SK-N-SH (cell line): ENCODE measurements around the gene C20orf204. TPM values are rescaled to one million over a fixed set of nuclear protein-coding genes. Genes with fewer than 3 reads are reported as not detected.
"Not testable (repeated sequence)": the region's sequence is repeated elsewhere in the genome, so short reads cannot be mapped to it uniquely, and the experiment has no call there.

ENCODE experiments used
- CTCF ChIA-PET: fragments of 300-600, 350-600 bp; formaldehyde crosslinking; extraction: SDS; loops from one replicate; lab custom pipeline; 2021; lab: Yijun Ruan, JAX
- POLR2A ChIA-PET: fragments of 350-600 bp; sonication (Branson Sonifier 250); formaldehyde crosslinking; extraction: SDS; loops from one replicate; lab custom pipeline; 2020; ENCODE audit warnings: antibody characterized with exemption, inconsistent platforms; lab: Yijun Ruan, JAX
- DNase-seq: peaks from one replicate; pipeline ENCODE4 v3.0.0; 2012
- H2AFZ ChIP-seq: fragments of 200-600 bp; sonication (generic); 2 replicates; pipeline ENCODE4 v1.8.1; 2016; ENCODE audit warnings: antibody characterized with exemption, mild to moderate bottlenecking, low read depth
- H3F3A ChIP-seq: fragments of 200-600 bp; sonication (generic); replicated peaks from 2 replicates; pipeline ENCODE3; 2016; ENCODE audit warnings: antibody characterized with exemption, mild to moderate bottlenecking; ENCODE audit not compliant: insufficient read depth
- H3K27ac ChIP-seq, 2 experiments: fragments of 200-500 bp in 1 of 2; fragments of 200-600 bp in 1 of 2; sonication (Bioruptor generic) in 1 of 2; sonication (generic), shearing (Covaris generic) in 1 of 2; 2 replicates each; pipeline versions ENCODE4 v1.5.1 to v1.6.1; 2014 to 2016; ENCODE audit warnings: low read depth in 2 of 2, inconsistent platforms in 1 of 2, low read length in 1 of 2, mild to moderate bottlenecking in 1 of 2, mixed read lengths in 1 of 2
- H3K27me3 ChIP-seq: fragments of 200-600 bp; sonication (generic), shearing (Covaris generic); 2 replicates; pipeline ENCODE4 v1.6.1; 2016; ENCODE audit warnings: mixed run types; ENCODE audit not compliant: insufficient read depth
- H3K36me3 ChIP-seq, 2 experiments: fragments of 200-500 bp in 1 of 2; fragments of 200-600 bp in 1 of 2; sonication (Bioruptor generic) in 1 of 2; sonication (generic) in 1 of 2; replicated peaks in 1 of 2; 2 replicates each; pipeline versions ENCODE3 to v1.5.1; 2014 to 2016; ENCODE audit warnings: low read length in 1 of 2, mild to moderate bottlenecking in 1 of 2; ENCODE audit not compliant: insufficient read depth in 2 of 2, control insufficient read depth in 1 of 2
- H3K4me1 ChIP-seq, 2 experiments: fragments of 200-500 bp in 1 of 2; fragments of 200-600 bp in 1 of 2; sonication (Bioruptor generic) in 1 of 2; sonication (generic), shearing (Covaris generic) in 1 of 2; 2 replicates each; pipeline versions ENCODE4 v1.5.1 to v1.6.1; 2014 to 2016; ENCODE audit warnings: low read depth in 1 of 2, low read length in 1 of 2, mixed run types in 1 of 2; ENCODE audit not compliant: insufficient read depth in 2 of 2, control insufficient read depth in 1 of 2
- H3K4me2 ChIP-seq: fragments of 200-600 bp; sonication (generic), shearing (Covaris generic); 2 replicates; pipeline ENCODE4 v1.6.1; 2017; ENCODE audit warnings: mixed run types
- H3K4me3 ChIP-seq, 2 experiments: fragments of 200-500 bp in 1 of 2; fragments of 200-600 bp in 1 of 2; sonication (Bioruptor generic) in 1 of 2; sonication (generic), shearing (Covaris generic) in 1 of 2; 2 replicates each; pipeline versions ENCODE4 v1.5.1 to v1.8.1; 2014 to 2016; ENCODE audit warnings: low read depth in 2 of 2, inconsistent platforms in 1 of 2, low read length in 1 of 2, mild to moderate bottlenecking in 1 of 2, mixed read lengths in 1 of 2, moderate library complexity in 1 of 2
- H3K79me2 ChIP-seq: fragments of 200-600 bp; sonication (generic); 2 replicates; pipeline ENCODE4 v1.8.1; 2017; ENCODE audit warnings: mild to moderate bottlenecking; ENCODE audit not compliant: insufficient read depth
- H3K9ac ChIP-seq: fragments of 200-600 bp; sonication (generic); 2 replicates; pipeline ENCODE4 v1.6.1; 2017; ENCODE audit warnings: mixed run types
- H3K9me2 ChIP-seq: fragments of 200-600 bp; sonication (generic); 2 replicates; pipeline ENCODE4 v1.6.1; 2017; ENCODE audit warnings: mixed run types
- H3K9me3 ChIP-seq: fragments of 200-600 bp; sonication (generic); 2 replicates; pipeline ENCODE4 v1.6.1; 2017; ENCODE audit warnings: mixed run types, mild to moderate bottlenecking, moderate library complexity
- H4K20me1 ChIP-seq: fragments of 200-600 bp; sonication (generic); 2 replicates; pipeline ENCODE4 v1.6.1; 2017; ENCODE audit warnings: mild to moderate bottlenecking, mixed run types; ENCODE audit not compliant: insufficient read depth
- MAX ChIP-seq: IDR thresholded peaks from 2 replicates; pipeline ENCODE4 v1.4.0; 2012; ENCODE audit warnings: low read depth
- MEF2A ChIP-seq: IDR thresholded peaks from 2 replicates; pipeline ENCODE4 v1.4.0; 2012; ENCODE audit warnings: low read depth, borderline replicate concordance
- WGBS: methylation state at CpG from one replicate; pipeline ENCODE4 v1.1.6; 2017; ENCODE audit warnings: low lambda C conversion rate; 5-methylcytosine and 5-hydroxymethylcytosine counted together
- polyA plus RNA-seq, 3 experiments: library from polyadenylated mRNA; depleted of rRNA; stranded (reverse); fragments of >200 nt; gene quantifications; 2 replicates each; pipeline ENCODE4 v1.2.3, GENCODE V29; 2012
- small RNA-seq, 7 experiments: library from RNA; depleted of rRNA; stranded (forward); fragments of <200 nt; gene quantifications; one replicate each; pipeline ENCODE3, GENCODE V24; 2012

The C20orf204 gene
- polyA plus RNA-seq, 1 of the 3 experiments (the other 2 are of a cell fraction): 0.21 TPM

GRCh38 chr20:64086801-64087200 is 50.8 kb downstream of the C20orf204 start:
- 83% methylated on average over 10 of the region's 11 CpGs for WGBS
- H3K9me3 ChIP-seq: no peaks in the 10 kb centered on the region
- peaks cover 2% of the 10 kb centered on the region for H3F3A ChIP-seq
- no peak overlapping the region for H3K4me3 ChIP-seq
- H3K36me3 ChIP-seq: no peaks in the 10 kb centered on the region
- no peak for DNase-seq
- H3K4me2 ChIP-seq: no peak overlapping the region
- H4K20me1 ChIP-seq: no peaks in the 10 kb centered on the region
- H3K79me2 ChIP-seq: no peaks in the 10 kb centered on the region
- no peaks in the 10 kb centered on the region for H3K9me2 ChIP-seq
- TF ChIP-seq MAX (no peak), MEF2A (no peak)
- H3K9ac ChIP-seq: no peak overlapping the region
- no peak overlapping the region for H2AFZ ChIP-seq
- H3K27me3 ChIP-seq: no peaks in the 10 kb centered on the region; the same call in 1 of the 2 replicates
- no peak overlapping the region for H3K27ac ChIP-seq
- ChIA-PET CTCF (interaction anchor here (1.5 to 12.9 kb wide), 3 partner anchors 15 to 107 kb away, joined by 3 to 252 read pairs (median 6); partner anchors contain the start of genes NPBWR2 and SAMD10), POLR2A (no interaction called here)
- peaks cover 0 to 32% of the 10 kb centered on the region in 2 experiments; a peak in 2 of 4 replicates for H3K4me1 ChIP-seq

DNA sequence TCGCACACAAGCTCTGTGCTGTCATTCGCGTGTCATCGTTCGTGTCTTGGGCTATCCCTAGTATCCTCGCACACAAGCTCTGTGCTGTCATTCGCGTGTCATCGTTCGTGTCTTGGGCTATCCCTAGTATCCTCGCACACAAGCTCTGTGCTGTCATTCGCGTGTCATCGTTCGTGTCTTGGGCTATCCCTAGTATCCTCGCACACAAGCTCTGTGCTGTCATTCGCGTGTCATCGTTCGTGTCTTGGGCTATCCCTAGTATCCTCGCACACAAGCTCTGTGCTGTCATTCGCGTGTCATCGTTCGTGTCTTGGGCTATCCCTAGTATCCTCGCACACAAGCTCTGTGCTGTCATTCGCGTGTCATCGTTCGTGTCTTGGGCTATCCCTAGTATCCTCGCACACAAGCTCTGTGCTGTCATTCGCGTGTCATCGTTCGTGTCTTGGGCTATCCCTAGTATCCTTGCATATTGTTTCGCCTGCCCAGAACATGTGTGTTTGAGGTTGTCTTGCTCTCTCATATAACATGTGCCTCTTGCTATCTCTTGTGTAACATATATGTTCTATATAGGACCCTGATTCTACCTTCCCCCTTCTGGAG is 51.3 kb downstream of the C20orf204 start:
- H3K4me2 ChIP-seq, H3K27ac ChIP-seq, H2AFZ ChIP-seq, H3K4me3 ChIP-seq, H3K27me3 ChIP-seq, DNase-seq, H3K36me3 ChIP-seq, H3F3A ChIP-seq, H3K9me2 ChIP-seq, H3K9me3 ChIP-seq, H4K20me1 ChIP-seq, H3K79me2 ChIP-seq, H3K9ac ChIP-seq, POLR2A ChIA-PET: not testable (repeated sequence)
- CTCF ChIA-PET: interaction anchor here (2.0 to 12.9 kb wide), 2 partner anchors 14 to 28 kb away, joined by 6 to 252 read pairs; partner anchors contain the start of gene NPBWR2
- WGBS: 94% methylated on average over 10 of the region's 36 CpGs
- H3K4me1 ChIP-seq: peaks cover 0 to 35% of the 10 kb centered on the region in 2 experiments; a peak in 2 of 4 replicates

GRCh38 chr20:64088586-64088985 is 52.6 kb downstream of the C20orf204 start:
- H3K9me3 ChIP-seq, POLR2A ChIA-PET, H3K9ac ChIP-seq, H3K27ac ChIP-seq, H4K20me1 ChIP-seq, H3K27me3 ChIP-seq, H2AFZ ChIP-seq, H3K4me2 ChIP-seq, H3F3A ChIP-seq, H3K79me2 ChIP-seq, DNase-seq, H3K36me3 ChIP-seq, H3K9me2 ChIP-seq, H3K4me3 ChIP-seq: not testable (repeated sequence)
- CTCF ChIA-PET: interaction anchor here (1.2 kb wide), 1 partner anchor 13 kb away, joined by 4 read pairs; no protein-coding TSS in a partner anchor
- peaks cover 0 to 36% of the 10 kb centered on the region in 2 experiments; a peak in 1 of 4 replicates for H3K4me1 ChIP-seq

Small RNAs within 50 kb of the gene (small RNA-seq; reads per million reads assigned to genes)
- 0 reads per million in 7 experiments for gene AL355803.1
- 0.06 to 6.8 (median 2.6) reads per million in 7 experiments for gene MIR6813

Other genes with a start within 250 kb of the C20orf204 start
- gene ZBTB46, start 204.9 kb upstream of the C20orf204 start, polyA plus RNA-seq (2012; rRNA removed): 0.11 and 0.15 TPM in 2 replicates
- gene ABHD16B, start 174.7 kb upstream of the C20orf204 start, polyA plus RNA-seq (2012; rRNA removed): not detected in 2 replicates
- gene TPD52L2, start 170.9 kb upstream of the C20orf204 start, polyA plus RNA-seq (2012; rRNA removed): 137 and 161 TPM in 2 replicates
- gene DNAJC5, start 141.1 kb upstream of the C20orf204 start, polyA plus RNA-seq (2012; rRNA removed): 24.2 and 26.2 TPM in 2 replicates
- gene UCKL1, start 79.8 kb upstream of the C20orf204 start, polyA plus RNA-seq (2012; rRNA removed): 70.3 and 71.6 TPM in 2 replicates
- 10.4 and 11.8 TPM in 2 replicates for gene ZNF512B, start 66.3 kb upstream of the C20orf204 start, polyA plus RNA-seq (2012; rRNA removed)
- 11.0 and 11.6 TPM in 2 replicates for gene SAMD10, start 56.5 kb upstream of the C20orf204 start, polyA plus RNA-seq (2012; rRNA removed)
- gene PRPF6, start 55.0 kb upstream of the C20orf204 start, polyA plus RNA-seq (2012; rRNA removed): 50.1 and 59.1 TPM in 2 replicates
- not detected in 2 replicates for gene SOX18, start 13.5 kb downstream of the C20orf204 start, polyA plus RNA-seq (2012; rRNA removed)
- 53.5 and 98.9 TPM in 2 replicates for gene TCEA2, start 27.0 kb downstream of the C20orf204 start, polyA plus RNA-seq (2012; rRNA removed)
- 18.7 and 20.5 TPM in 2 replicates for gene RGS19, start 43.3 kb downstream of the C20orf204 start, polyA plus RNA-seq (2012; rRNA removed)
- 1.7 and 1.8 TPM in 2 replicates for gene OPRL1, start 43.9 kb downstream of the C20orf204 start, polyA plus RNA-seq (2012; rRNA removed)
- gene LKAAEAR1, start 48.2 kb downstream of the C20orf204 start, polyA plus RNA-seq (2012; rRNA removed): 0.37 and 0.71 TPM in 2 replicates
- gene NPBWR2, start 71.4 kb downstream of the C20orf204 start, polyA plus RNA-seq (2012; rRNA removed): not detected in 2 replicates
- 0.10 and 0.23 TPM in 2 replicates for gene MYT1, start 128.3 kb downstream of the C20orf204 start, polyA plus RNA-seq (2012; rRNA removed)
- gene PCMTD2, start 219.6 kb downstream of the C20orf204 start, polyA plus RNA-seq (2012; rRNA removed): 50.7 and 53.2 TPM in 2 replicates